CD14-positive monocyte (primary cell): ENCODE measurements around the gene GALNT18. TPM values are rescaled to one million over a fixed set of nuclear protein-coding genes. Genes with fewer than 3 reads are reported as not detected.

Experiments
- DNase-seq, 3 donors: peaks; one replicate each; pipeline ENCODE4 v3.0.0-alpha.2; 2011 to 2022
- H2AFZ ChIP-seq: 2 replicates; pipeline ENCODE4 v1.6.0; 2012; ENCODE audit warnings: mild to moderate bottlenecking, low read depth, low read length, inconsistent platforms; ENCODE audit not compliant: insufficient read depth, poor library complexity, severe bottlenecking
- H3K27ac ChIP-seq, 2 donors: 1 replicate in 1 of 2; 2 replicates in 1 of 2; pipeline ENCODE4 v1.5.1; 2012 to 2013; ENCODE audit warnings: low read length in 2 of 2, control low read depth in 1 of 2, inconsistent platforms in 1 of 2, low read depth in 1 of 2, mild to moderate bottlenecking in 1 of 2
- H3K27me3 ChIP-seq, 2 donors: one replicate each; pipeline versions ENCODE4 v1.6.0 to v1.6.1; 2011 to 2013; ENCODE audit warnings: low read length in 2 of 2; ENCODE audit not compliant: control insufficient read depth in 2 of 2, insufficient read depth in 2 of 2
- H3K36me3 ChIP-seq, 2 donors: replicated peaks in 1 of 2; 1 replicate in 1 of 2; 2 replicates in 1 of 2; pipeline versions ENCODE4 v1.5.1 to v1.6.1; 2012 to 2013; ENCODE audit warnings: low read length in 2 of 2, control low read depth in 1 of 2, inconsistent platforms in 1 of 2, mild to moderate bottlenecking in 1 of 2; ENCODE audit not compliant: insufficient read depth in 2 of 2, control insufficient read depth in 1 of 2
- H3K4me1 ChIP-seq, 2 donors: 1 replicate in 1 of 2; 2 replicates in 1 of 2; pipeline versions ENCODE4 v1.5.1 to v1.6.1; 2012 to 2013; ENCODE audit warnings: low read length in 2 of 2, control low read depth in 1 of 2, inconsistent platforms in 1 of 2, mild to moderate bottlenecking in 1 of 2, moderate library complexity in 1 of 2; ENCODE audit not compliant: insufficient read depth in 2 of 2, control insufficient read depth in 1 of 2
- H3K4me2 ChIP-seq: replicated peaks from 2 replicates; pipeline ENCODE3; 2012; ENCODE audit warnings: low read length, moderate library complexity, mild to moderate bottlenecking; ENCODE audit not compliant: poor library complexity, severe bottlenecking; ENCODE audit errors: extremely low read depth
- H3K4me3 ChIP-seq, 3 experiments: fragments of 200-600 bp in 1 of 3; sonication (generic) in 1 of 3; replicated peaks in 1 of 3; 1 replicate in 2 of 3; 2 replicates in 1 of 3; pipeline ENCODE4 v1.5.1; 2011 to 2013; ENCODE audit warnings: low read length in 3 of 3, mild to moderate bottlenecking in 3 of 3, control low read depth in 2 of 3, low read depth in 2 of 3, inconsistent platforms in 1 of 3, moderate library complexity in 1 of 3
- H3K79me2 ChIP-seq: 2 replicates; pipeline ENCODE4 v1.6.0; 2012; ENCODE audit warnings: mild to moderate bottlenecking, control low read depth, inconsistent platforms, low read length, moderate library complexity; ENCODE audit not compliant: insufficient read depth
- H3K9ac ChIP-seq: 2 replicates; pipeline ENCODE4 v1.6.0; 2017; ENCODE audit warnings: low read length, mild to moderate bottlenecking; ENCODE audit not compliant: insufficient read depth, poor library complexity, severe bottlenecking
- H3K9me3 ChIP-seq, 2 donors: replicated peaks in 1 of 2; 1 replicate in 1 of 2; 2 replicates in 1 of 2; pipeline versions ENCODE4 v1.5.1 to v1.6.1; 2012 to 2013; ENCODE audit warnings: low read length in 2 of 2, control low read depth in 1 of 2; ENCODE audit not compliant: control insufficient read depth in 1 of 2, insufficient read depth in 1 of 2
- H4K20me1 ChIP-seq: 2 replicates; pipeline ENCODE4 v1.6.0; 2012; ENCODE audit warnings: mild to moderate bottlenecking, low read length, control low read depth, moderate library complexity; ENCODE audit not compliant: insufficient read depth
- H3K27ac Mint-ChIP-seq, 7 donors: one replicate each; pipeline ENCODE4 v1.8.0; 2020; ENCODE audit warnings: mild to moderate bottlenecking in 7 of 7, mixed read lengths in 7 of 7, moderate library complexity in 6 of 7, inconsistent platforms in 2 of 7
- H3K27me3 Mint-ChIP-seq, 3 donors: one replicate each; pipeline ENCODE4 v1.8.0; 2021 to 2022; ENCODE audit warnings: low read depth in 3 of 3, mild to moderate bottlenecking in 3 of 3, mixed read lengths in 3 of 3, moderate library complexity in 3 of 3, inconsistent platforms in 1 of 3
- H3K36me3 Mint-ChIP-seq, 2 donors: one replicate each; pipeline ENCODE4 v1.8.0; 2020; ENCODE audit warnings: mixed read lengths in 2 of 2, inconsistent platforms in 1 of 2, mild to moderate bottlenecking in 1 of 2
- H3K4me1 Mint-ChIP-seq: one replicate; pipeline ENCODE4 v1.8.0; 2020; ENCODE audit warnings: mild to moderate bottlenecking, mixed read lengths
- H3K4me3 Mint-ChIP-seq, 2 donors: one replicate each; pipeline ENCODE4 v1.8.0; 2020; ENCODE audit warnings: mild to moderate bottlenecking in 2 of 2, mixed read lengths in 2 of 2, moderate library complexity in 1 of 2
- H3K9me3 Mint-ChIP-seq, 7 donors: one replicate each; pipeline ENCODE4 v1.8.0; 2020 to 2022; ENCODE audit warnings: mixed read lengths in 7 of 7, mild to moderate bottlenecking in 6 of 7, moderate library complexity in 6 of 7, inconsistent platforms in 2 of 7
- CTCF ChIP-seq: fragments of 200-600 bp; IDR thresholded peaks from one replicate; pipeline ENCODE4 v1.8.0; 2022; ENCODE audit warnings: antibody characterized with exemption, mild to moderate bottlenecking
- WGBS: methylation state at CpG from one replicate; pipeline ENCODE4 v1.1.5; 2013; ENCODE audit warnings: missing lambda C conversion rate; ENCODE audit not compliant: insufficient coverage; 5-methylcytosine and 5-hydroxymethylcytosine counted together
- intact Hi-C, 2 donors: fragments of 100-400 bp; cut with micrococcal nuclease; formaldehyde crosslinking; loops; one replicate each; pipeline versions ENCODE4 v1.15.0 to v1.15.1; 2023
- polyA plus RNA-seq, 3 donors: library from polyadenylated mRNA; depleted of rRNA in 1 of 3; unstranded in 2 of 3; stranded (reverse) in 1 of 3; fragments of 300-500 nt in 2 of 3; fragments of >200 nt in 1 of 3; fragmentation: Illumina TruSeq in 2 of 3; gene quantifications; 1 replicate in 2 of 3; 2 replicates in 1 of 3; pipeline ENCODE4 v1.2.3, GENCODE V29; 2012 to 2021

Gene GALNT18
- polyA plus RNA-seq, 3 donors = not detected

GRCh38 chr11:11640996-11641395 lies 19.2 kb upstream of the GALNT18 start:
- 100% methylated on average over 2 of the region's 5 CpGs for WGBS
- no peaks in the 10 kb centered on the region for H3K36me3 Mint-ChIP-seq

GRCh38 chr11:11640152-11640551 lies 18.3 kb upstream of the GALNT18 start:
- Histone ChIP-seq H4K20me1 (no peaks in the 10 kb centered on the region), H3K4me3 (no peak overlapping the region), H3K9me3 (no peaks in the 10 kb centered on the region), H3K4me1 (no peaks in the 10 kb centered on the region), H3K9ac (no peak overlapping the region), H3K27ac (no peak overlapping the region), H3K27me3 (no peaks in the 10 kb centered on the region), H3K36me3 (no peaks in the 10 kb centered on the region), H3K4me2 (no peak overlapping the region), H3K79me2 (no peaks in the 10 kb centered on the region), H2AFZ (no peak overlapping the region)
- Mint-ChIP-seq H3K9me3 (peaks cover 0 to 6% (median 3%) of the 10 kb centered on the region in 7 donors), H3K27ac (no peak overlapping the region), H3K4me3 (no peak overlapping the region), H3K36me3 (no peaks in the 10 kb centered on the region), H3K27me3 (peaks cover 1 to 4% (median 3%) of the 10 kb centered on the region in 3 donors), H3K4me1 (no peaks in the 10 kb centered on the region)
- no CpG with 5 or more reads among the region's 1 CpG for WGBS
- DNase-seq = no peak
- intact Hi-C loops = no loop called here
- TF ChIP-seq CTCF = no peak

More at GRCh38 chr11:11640996-11641395, 19.2 kb upstream of the GALNT18 start:
- Mint-ChIP-seq H3K27ac (no peak overlapping the region), H3K4me1 (no peaks in the 10 kb centered on the region), H3K27me3 (peaks cover 1 to 6% (median 5%) of the 10 kb centered on the region in 3 donors), H3K9me3 (peaks cover 0 to 10% (median 3%) of the 10 kb centered on the region in 7 donors), H3K4me3 (no peak overlapping the region)
- intact Hi-C loops = no loop called here
- H2AFZ ChIP-seq = no peak overlapping the region
- DNase-seq = no peak
- no peak overlapping the region for H3K27ac ChIP-seq
- no peaks in the 10 kb centered on the region for H3K9me3 ChIP-seq
- H3K4me1 ChIP-seq = no peaks in the 10 kb centered on the region
- H3K79me2 ChIP-seq = no peaks in the 10 kb centered on the region
- no peak overlapping the region for H3K4me3 ChIP-seq
- H3K27me3 ChIP-seq = no peaks in the 10 kb centered on the region
- H3K4me2 ChIP-seq = no peak overlapping the region
- no peaks in the 10 kb centered on the region for H3K36me3 ChIP-seq
- no peaks in the 10 kb centered on the region for H4K20me1 ChIP-seq
- no peak for TF ChIP-seq CTCF
- H3K9ac ChIP-seq = no peak overlapping the region
